OCI-LY3 (cell line): Measurements from ENCODE around the gene ARHGAP18.

Experiments used
- H2AFZ ChIP-seq: fragments of 200-600, 300-600 bp; shearing (Covaris generic); 2 replicates; pipeline ENCODE4 v1.6.0; 2014; ENCODE audit warnings: antibody characterized with exemption, low read depth, low read length
- H3K27ac ChIP-seq: fragments of 200-600, 300-600 bp; sonication (generic); 2 replicates; pipeline ENCODE4 v1.5.1; 2014; ENCODE audit warnings: mild to moderate bottlenecking, low read length, moderate library complexity, mixed read lengths
- H3K27me3 ChIP-seq: fragments of 200-600, 300-600 bp; sonication (generic); 2 replicates; pipeline ENCODE4 v1.6.1; 2014; ENCODE audit warnings: low read depth, low read length, mixed read lengths
- H3K36me3 ChIP-seq: fragments of 200-600, 300-600 bp; sonication (generic); replicated peaks from 2 replicates; pipeline ENCODE3; 2014; ENCODE audit warnings: low read depth, low read length, mixed read lengths
- H3K4me1 ChIP-seq: fragments of 300-600, 200-600 bp; sonication (generic); 2 replicates; pipeline ENCODE4 v1.6.1; 2014; ENCODE audit warnings: low read length, mixed read lengths
- H3K4me2 ChIP-seq: fragments of 200-600, 300-600 bp; sonication (generic); 2 replicates; pipeline ENCODE4 v1.6.1; 2014; ENCODE audit warnings: low read length, mixed read lengths
- H3K4me3 ChIP-seq: fragments of 300-600, 200-600 bp; sonication (generic); 2 replicates; pipeline ENCODE4 v1.5.1; 2014; ENCODE audit warnings: antibody characterized with exemption, mild to moderate bottlenecking, low read length, moderate library complexity
- H3K79me2 ChIP-seq: fragments of 300-600, 200-600 bp; shearing (Covaris generic); 2 replicates; pipeline ENCODE4 v1.6.1; 2014; ENCODE audit warnings: mild to moderate bottlenecking, low read length, mixed read lengths
- H3K9ac ChIP-seq: fragments of 300-600, 200-600 bp; shearing (Covaris generic); 2 replicates; pipeline ENCODE4 v1.6.0; 2014; ENCODE audit warnings: mild to moderate bottlenecking, low read length, moderate library complexity
- H3K9me3 ChIP-seq: fragments of 200-600, 300-600 bp; shearing (Covaris generic); 2 replicates; pipeline ENCODE4 v1.6.1; 2014; ENCODE audit warnings: low read length, mixed read lengths; ENCODE audit not compliant: insufficient read depth
- H4K20me1 ChIP-seq: fragments of 200-600, 300-600 bp; sonication (generic); 2 replicates; pipeline ENCODE4 v1.6.1; 2016; ENCODE audit warnings: low read length, mixed read lengths; ENCODE audit not compliant: insufficient read depth
- CTCF ChIP-seq: fragments of 200-600, 300-600 bp; sonication (generic); IDR thresholded peaks from 2 replicates; pipeline ENCODE4 v1.5.1; 2014; ENCODE audit warnings: antibody characterized with exemption, low read length, low read depth
- EZH2phosphoT487 ChIP-seq: fragments of 200-600 bp; shearing (Covaris generic); IDR thresholded peaks from 2 replicates; pipeline ENCODE4 v1.6.1; 2018; ENCODE audit warnings: antibody characterized with exemption, mixed run types, low read depth

The ARHGAP18 gene

GRCh38 chr6:129637340-129638054 is 72.5 kb downstream of the ARHGAP18 start:
- Histone ChIP-seq H3K27me3 (no peaks in the 10 kb centered on the region), H3K36me3 (peaks cover 28% of the 10 kb centered on the region), H3K9me3 (no peaks in the 10 kb centered on the region), H3K79me2 (no peaks in the 10 kb centered on the region), H2AFZ (no peak overlapping the region), H4K20me1 (no peaks in the 10 kb centered on the region), H3K4me2 (peak overlapping the region; percentile 31), H3K4me1 (peaks cover 34% of the 10 kb centered on the region), H3K4me3 (no peak overlapping the region), H3K9ac (peak overlapping the region; percentile 14; the same call in 1 of the 2 replicates), H3K27ac (no peak overlapping the region)
- TF ChIP-seq CTCF (no peak), EZH2phosphoT487 (no peak)

GRCh38 chr6:129635396-129636130 is 74.4 kb downstream of the ARHGAP18 start:
- no peak for TF ChIP-seq EZH2phosphoT487
- no peak for TF ChIP-seq CTCF
- Histone ChIP-seq H3K79me2 (no peaks in the 10 kb centered on the region), H3K4me3 (no peak overlapping the region), H3K4me1 (peaks cover 42% of the 10 kb centered on the region), H3K27me3 (no peaks in the 10 kb centered on the region), H4K20me1 (no peaks in the 10 kb centered on the region), H3K36me3 (peaks cover 15% of the 10 kb centered on the region), H3K9ac (no peak overlapping the region), H3K27ac (no peak overlapping the region), H3K9me3 (no peaks in the 10 kb centered on the region), H2AFZ (no peak overlapping the region), H3K4me2 (no peak overlapping the region)

- Histone ChIP-seq H3K36me3 (peaks cover 12% of the 10 kb centered on the region), H3K9ac (no peak overlapping the region), H3K79me2 (no peaks in the 10 kb centered on the region), H3K27ac (no peak overlapping the region), H2AFZ (no peak overlapping the region), H4K20me1 (no peaks in the 10 kb centered on the region), H3K27me3 (no peaks in the 10 kb centered on the region), H3K4me3 (no peak overlapping the region), H3K4me2 (no peak overlapping the region), H3K4me1 (peaks cover 42% of the 10 kb centered on the region), H3K9me3 (no peaks in the 10 kb centered on the region)
- TF ChIP-seq CTCF (no peak), EZH2phosphoT487 (no peak)
These were observed 75.4 kb downstream of the ARHGAP18 start for GRCh38 chr6:129634411-129635230.

GRCh38 chr6:129633529-129633928 is 76.4 kb downstream of the ARHGAP18 start:
- TF ChIP-seq CTCF, result no peak
- TF ChIP-seq EZH2phosphoT487, result no peak
- H3K27ac ChIP-seq, result no peak overlapping the region
- no peaks in the 10 kb centered on the region for H3K79me2 ChIP-seq
- no peak overlapping the region for H3K4me2 ChIP-seq
- no peaks in the 10 kb centered on the region for H4K20me1 ChIP-seq
- no peak overlapping the region for H2AFZ ChIP-seq
- peaks cover 13% of the 10 kb centered on the region for H3K36me3 ChIP-seq
- H3K4me1 ChIP-seq, result peaks cover 34% of the 10 kb centered on the region
- no peak overlapping the region for H3K9ac ChIP-seq
- no peaks in the 10 kb centered on the region for H3K27me3 ChIP-seq
- H3K4me3 ChIP-seq, result no peak overlapping the region
- H3K9me3 ChIP-seq, result no peaks in the 10 kb centered on the region
